ENCODE data around the gene ATRNL1.

ATRNL1 gene

DNA sequence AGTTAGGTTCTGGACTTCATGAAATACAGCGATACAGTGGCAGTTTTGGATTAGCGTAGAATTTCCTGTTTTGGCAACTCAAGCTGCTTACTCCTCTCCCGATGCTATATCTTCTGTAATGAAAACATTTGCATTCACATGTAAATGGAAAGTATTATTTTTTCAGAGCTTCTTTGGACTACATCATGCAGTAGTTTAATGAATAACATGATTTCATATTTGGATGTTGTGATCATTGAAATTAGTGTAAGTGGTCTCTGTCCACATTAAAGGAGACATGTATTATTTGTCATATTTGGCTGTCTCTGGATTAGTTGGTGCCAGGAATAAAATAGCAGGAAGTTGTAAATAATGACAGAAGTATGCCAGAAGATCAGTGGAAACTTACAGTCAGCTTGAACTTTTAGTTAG lies 848.2 kb downstream of the ATRNL1 start:
- DNase-seq (ENCODE audit: low spot score) = no peak
- TF ChIP-seq, protein P1, sequence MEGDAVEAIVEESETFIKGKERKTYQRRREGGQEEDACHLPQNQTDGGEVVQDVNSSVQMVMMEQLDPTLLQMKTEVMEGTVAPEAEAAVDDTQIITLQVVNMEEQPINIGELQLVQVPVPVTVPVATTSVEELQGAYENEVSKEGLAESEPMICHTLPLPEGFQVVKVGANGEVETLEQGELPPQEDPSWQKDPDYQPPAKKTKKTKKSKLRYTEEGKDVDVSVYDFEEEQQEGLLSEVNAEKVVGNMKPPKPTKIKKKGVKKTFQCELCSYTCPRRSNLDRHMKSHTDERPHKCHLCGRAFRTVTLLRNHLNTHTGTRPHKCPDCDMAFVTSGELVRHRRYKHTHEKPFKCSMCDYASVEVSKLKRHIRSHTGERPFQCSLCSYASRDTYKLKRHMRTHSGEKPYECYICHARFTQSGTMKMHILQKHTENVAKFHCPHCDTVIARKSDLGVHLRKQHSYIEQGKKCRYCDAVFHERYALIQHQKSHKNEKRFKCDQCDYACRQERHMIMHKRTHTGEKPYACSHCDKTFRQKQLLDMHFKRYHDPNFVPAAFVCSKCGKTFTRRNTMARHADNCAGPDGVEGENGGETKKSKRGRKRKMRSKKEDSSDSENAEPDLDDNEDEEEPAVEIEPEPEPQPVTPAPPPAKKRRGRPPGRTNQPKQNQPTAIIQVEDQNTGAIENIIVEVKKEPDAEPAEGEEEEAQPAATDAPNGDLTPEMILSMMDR (IDR thresholded peaks at IDR 0.05; ENCODE audit: extremely low read depth, missing control alignments) = no peak

- TF ChIP-seq, protein P1 (IDR thresholded peaks at IDR 0.05; ENCODE audit: extremely low read depth, missing control alignments) = no peak
- no peak for DNase-seq (ENCODE audit: low spot score)
These were observed 848.9 kb downstream of the ATRNL1 start for GRCh38 chr10:115942101-115942500.

DNA sequence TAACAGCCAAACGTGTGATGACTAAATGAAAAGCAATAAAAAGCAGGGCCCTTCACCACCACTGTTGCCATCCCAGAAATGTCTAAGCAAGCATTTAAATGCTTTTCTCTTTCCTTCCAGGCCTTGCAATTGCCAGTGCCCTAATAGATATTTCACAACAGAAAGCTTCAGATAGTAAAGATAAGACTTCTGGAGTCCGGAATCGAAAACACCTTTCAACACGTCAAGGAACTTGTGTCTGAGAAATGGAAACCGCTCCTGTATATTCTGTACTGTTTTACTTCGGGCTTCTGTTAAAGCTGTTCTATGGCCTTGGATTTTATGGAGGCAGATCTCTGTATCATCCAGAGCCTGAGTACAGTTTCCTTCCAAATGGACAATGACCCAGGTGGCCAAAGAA lies 851.4 kb downstream of the ATRNL1 start:
- no peak for DNase-seq (ENCODE audit: low spot score)

DNA sequence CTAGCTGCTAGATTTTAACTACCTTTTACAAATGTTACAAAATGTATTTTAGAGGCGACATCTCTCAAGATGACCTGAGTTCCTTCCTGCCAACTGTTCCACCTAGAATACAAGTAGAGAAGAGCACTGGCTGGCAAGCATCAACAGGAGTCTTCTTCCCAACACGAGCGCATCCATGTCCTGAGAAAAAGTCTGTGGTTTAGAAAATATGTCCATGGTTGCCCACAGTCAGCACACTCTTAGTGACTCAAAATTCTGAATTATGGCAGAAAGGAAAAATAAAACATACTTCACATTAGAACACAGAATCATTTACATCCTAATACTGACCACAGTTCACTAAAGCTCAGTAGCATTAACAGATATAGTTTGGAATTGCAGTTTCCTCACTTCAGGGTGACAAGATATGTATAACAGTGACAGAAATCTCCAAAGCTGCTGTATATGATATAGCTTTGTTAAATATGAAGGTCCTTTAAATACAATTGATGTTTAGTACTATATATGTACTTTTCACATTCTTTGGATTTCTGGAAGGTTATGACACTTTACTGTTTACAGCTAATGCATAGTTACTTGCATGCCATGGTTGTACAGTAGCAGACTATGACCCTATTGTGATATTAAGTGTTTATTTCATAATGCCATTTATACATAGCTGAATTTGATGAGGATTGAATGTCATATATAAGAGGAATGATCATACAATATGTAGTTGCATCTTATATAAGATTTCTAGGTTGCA lies 852.7 kb downstream of the ATRNL1 start:
- TF ChIP-seq, protein P1 (IDR thresholded peaks at IDR 0.05; ENCODE audit: extremely low read depth, missing control alignments) = no peak
- no peak for DNase-seq (ENCODE audit: low spot score)

More for the DNA sequence above, 851.4 kb downstream of the ATRNL1 start:
- TF ChIP-seq, protein P1 (IDR thresholded peaks at IDR 0.05; ENCODE audit: extremely low read depth, missing control alignments) = no peak

DNA sequence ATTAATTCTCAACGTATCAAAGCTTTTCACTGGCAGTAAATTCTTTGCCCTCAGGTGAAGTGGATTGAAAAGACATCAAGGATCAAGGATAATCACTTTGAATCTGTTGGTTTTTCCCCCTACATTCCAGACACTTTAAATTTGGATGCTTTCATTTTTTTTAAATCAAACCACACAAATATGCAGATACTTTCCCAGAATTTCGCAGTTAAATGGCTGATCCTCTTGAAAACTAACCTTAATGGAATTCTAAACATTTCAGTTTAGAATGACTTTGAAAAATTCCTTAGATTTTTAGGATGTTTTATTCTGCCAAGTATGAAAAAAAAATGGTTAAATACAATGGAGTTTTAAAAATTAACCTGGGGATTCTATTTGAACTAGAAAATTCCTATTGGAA lies 853.9 kb downstream of the ATRNL1 start:
- DNase-seq (ENCODE audit: low spot score) = no peak
- TF ChIP-seq, protein P1 (IDR thresholded peaks at IDR 0.05; ENCODE audit: extremely low read depth, missing control alignments) = no peak

- TF ChIP-seq, protein P1 (IDR thresholded peaks at IDR 0.05; ENCODE audit: extremely low read depth, missing control alignments) = no peak
These were observed 855.3 kb downstream of the ATRNL1 start for GRCh38 chr10:115948465-115948864.

DNA sequence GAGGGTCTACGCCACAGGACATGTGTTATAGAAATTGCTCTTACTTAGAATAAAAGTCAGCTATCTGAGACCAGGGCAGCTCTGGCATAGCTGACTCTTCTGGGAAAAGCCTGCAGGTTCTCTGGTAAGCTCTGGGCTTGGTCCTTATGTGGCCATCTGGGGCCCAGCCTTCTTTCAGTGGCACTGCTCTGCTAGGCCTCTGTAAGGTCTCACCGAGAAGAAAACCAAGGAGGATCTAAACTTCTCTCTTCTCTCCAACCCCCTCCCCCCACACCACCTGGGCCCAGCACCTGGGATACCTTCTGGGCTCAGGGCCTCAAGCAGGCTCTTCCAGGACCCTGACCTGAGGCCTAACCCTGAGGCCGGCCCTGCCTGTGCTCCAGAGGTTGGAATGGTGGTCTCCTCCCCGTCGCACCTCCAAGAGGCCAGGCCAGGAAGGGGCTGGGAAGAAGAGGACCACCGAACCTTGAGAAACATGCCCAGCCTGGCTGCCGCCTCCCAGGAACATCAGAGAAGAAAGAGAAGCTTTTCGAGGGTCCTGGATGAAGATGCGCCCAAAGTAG lies 856.2 kb downstream of the ATRNL1 start:
- TF ChIP-seq, protein P1 (IDR thresholded peaks at IDR 0.05; ENCODE audit: extremely low read depth, missing control alignments) = no peak

More at GRCh38 chr10:115948465-115948864, 855.3 kb downstream of the ATRNL1 start:
- no peak for DNase-seq (ENCODE audit: low spot score)

More for the DNA sequence above, 856.2 kb downstream of the ATRNL1 start:
- no peak for DNase-seq (ENCODE audit: low spot score)
